Diencephalon (tissue), 1 donor: ENCODE measurements around the gene CDKN2B. TPM values are rescaled to one million over a fixed set of nuclear protein-coding genes. Genes with fewer than 3 reads are reported as not detected.

ENCODE experiments used
- small RNA-seq: library from RNA; depleted of rRNA; stranded (forward); fragments of <200 nt; gene quantifications from one replicate; pipeline ENCODE3, GENCODE V24; 2014
- total RNA-seq: library from RNA; depleted of rRNA; stranded (reverse); fragments of >200 nt; gene quantifications from one replicate; pipeline ENCODE4 v1.2.3, GENCODE V29; 2014

CDKN2B gene
- total RNA-seq, result 0.92 TPM

DNA sequence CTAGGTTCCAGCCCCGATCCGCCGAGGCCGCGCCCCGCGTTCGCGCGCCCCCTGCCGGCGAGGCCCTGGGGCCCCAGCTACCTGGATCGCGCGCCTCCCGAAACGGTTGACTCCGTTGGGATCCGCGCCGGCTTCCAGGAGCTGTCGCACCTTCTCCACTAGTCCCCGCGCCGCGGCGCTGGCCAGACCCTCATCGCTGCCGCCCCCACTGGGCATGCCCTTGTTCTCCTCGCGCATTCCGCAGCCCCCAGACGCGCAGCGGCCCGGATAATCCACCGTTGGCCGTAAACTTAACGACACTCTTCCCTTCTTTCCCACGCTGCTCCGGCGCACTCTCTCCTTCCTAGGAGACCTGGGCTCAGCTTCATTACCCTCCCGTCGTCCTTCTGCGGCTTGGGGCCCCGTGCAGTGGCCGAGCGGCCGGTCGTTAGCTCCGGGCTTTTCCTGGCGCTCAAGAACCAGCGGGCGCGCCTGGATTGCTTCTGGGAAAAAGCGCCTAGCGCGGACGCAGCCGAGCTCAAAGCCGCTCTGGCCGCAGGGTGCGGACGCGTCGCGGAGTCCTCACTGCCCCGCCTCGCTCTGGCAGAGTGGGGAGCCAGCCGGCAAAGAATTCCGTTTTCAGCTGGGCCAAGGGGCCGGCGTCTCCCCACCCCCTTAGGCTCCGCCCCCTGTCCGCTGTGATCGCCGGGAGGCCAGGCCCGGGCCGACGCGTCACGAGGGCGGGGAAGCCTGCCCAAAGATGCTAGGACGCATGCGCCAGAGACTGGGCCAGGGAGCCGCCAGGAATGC, at the start of gene CDKN2B:
Gene CDKN2B, minus strand, starts transcription at position 589 of the 789 bp plus-strand sequence. Its CDS starts 352 bp downstream, at position 237.

GRCh38 chr9:21994556-21995005, 14.5 kb downstream of the CDKN2B start, which contains the start of gene CDKN2B-AS1:
Gene CDKN2B-AS1, plus strand, starts transcription at chr9:21994791.

GRCh38 chr9:21993893-21994555, 15.1 kb downstream of the CDKN2B start, which contains the start of gene CDKN2A:
Gene CDKN2A, minus strand, starts transcription at chr9:21994392.

Small RNA genes lying within 50 kb of the gene (small RNA-seq; reads per million reads assigned to genes)
- gene RF02045, result not detected

Other genes starting within 250 kb of the CDKN2B start
- 19.4 TPM for gene MTAP, start 206.7 kb downstream of the CDKN2B start, total RNA-seq
- 0.46 TPM for gene CDKN2A, start 14.9 kb downstream of the CDKN2B start, total RNA-seq
- gene CDKN2B-AS1, start 14.5 kb downstream of the CDKN2B start, total RNA-seq, result 1.4 TPM